ENCODE results near the gene HOXC5. TPM values are rescaled to one million over a fixed set of nuclear protein-coding genes. Genes with fewer than 3 reads are reported as not detected.
"Not testable (repeated sequence)": the region's sequence is repeated elsewhere in the genome, so short reads cannot be mapped to it uniquely, and the experiment has no call there.

The HOXC5 gene
- total RNA-seq, 2 donors from 2014 or later = not detected

- intact Hi-C loops (cut with DNase I) = no loop called here
- ATAC-seq (peak; percentile 62 to 63), DNase-seq (no peak)
Measured at GRCh38 chr12:54039417-54040147, 6.7 kb downstream of the HOXC5 start.

- intact Hi-C loops (cut with DNase I) = no loop called here
- DNase-seq (no peak), ATAC-seq (peak in 1 of 2 donors; percentile 35)
Measured at GRCh38 chr12:54040148-54040494, 7.3 kb downstream of the HOXC5 start.

GRCh38 chr12:54040648-54041047, 7.8 kb downstream of the HOXC5 start:
- DNase-seq = no peak
- intact Hi-C loops (cut with DNase I) = no loop called here
- no peak for ATAC-seq

- ATAC-seq = no peak
- intact Hi-C loops (cut with DNase I) = no loop called here
- no peak for DNase-seq
Measured at GRCh38 chr12:54041097-54041690, 8.3 kb downstream of the HOXC5 start.

GRCh38 chr12:54042033-54042432, 9.2 kb downstream of the HOXC5 start:
- intact Hi-C loops (cut with DNase I); ATAC-seq; DNase-seq: not testable (repeated sequence)

GRCh38 chr12:54042970-54043853, 10.4 kb downstream of the HOXC5 start:
- intact Hi-C loops (cut with DNase I) = no loop called here
- no peak for ATAC-seq

GRCh38 chr12:54044425-54045103, 11.7 kb downstream of the HOXC5 start:
- DNase-seq (no peak), ATAC-seq (no peak)
- intact Hi-C loops (cut with DNase I) = no loop called here

More at GRCh38 chr12:54042970-54043853, 10.4 kb downstream of the HOXC5 start:
- DNase-seq = no peak

- intact Hi-C loops (cut with DNase I) = no loop called here
- ATAC-seq (no peak), DNase-seq (no peak)
Measured at GRCh38 chr12:54045401-54045800, 12.6 kb downstream of the HOXC5 start.

- ATAC-seq (no peak), DNase-seq (no peak)
- intact Hi-C loops (cut with DNase I) = no loop called here
Measured at GRCh38 chr12:54045868-54046521, 13.1 kb downstream of the HOXC5 start.

- no peak for DNase-seq
- ATAC-seq = no peak
- intact Hi-C loops (cut with DNase I) = no loop called here
Measured at GRCh38 chr12:54046809-54047159, 13.9 kb downstream of the HOXC5 start.

GRCh38 chr12:54047160-54047963, 14.5 kb downstream of the HOXC5 start:
- DNase-seq (no peak), ATAC-seq (peak in 1 of 2 donors; percentile 8)
- intact Hi-C loops (cut with DNase I) = no loop called here

- intact Hi-C loops (cut with DNase I) = no loop called here
- ATAC-seq (no peak), DNase-seq (no peak)
Measured at GRCh38 chr12:54047964-54048303, 15.1 kb downstream of the HOXC5 start.

- no peak for DNase-seq
- ATAC-seq = no peak
- intact Hi-C loops (cut with DNase I) = no loop called here
Measured at GRCh38 chr12:54048406-54049093, 15.7 kb downstream of the HOXC5 start.

GRCh38 chr12:54049108-54049507, 16.3 kb downstream of the HOXC5 start:
- DNase-seq (no peak), ATAC-seq (no peak)
- intact Hi-C loops (cut with DNase I) = no loop called here

GRCh38 chr12:54050482-54050810, 17.6 kb downstream of the HOXC5 start:
- DNase-seq (no peak), ATAC-seq (no peak)
- intact Hi-C loops (cut with DNase I) = no loop called here

GRCh38 chr12:54051026-54051842, 18.4 kb downstream of the HOXC5 start:
- intact Hi-C loops (cut with DNase I) = no loop called here
- ATAC-seq (no peak), DNase-seq (no peak)

- no peak for DNase-seq
- intact Hi-C loops (cut with DNase I) = no loop called here
- no peak for ATAC-seq
Measured at GRCh38 chr12:54051874-54052437, 19.1 kb downstream of the HOXC5 start.

All from left cardiac atrium (tissue), 4 donors.